HL-60 (cell line): Measurements from ENCODE around the gene USP47.

Experiments
- SPI1 ChIP-seq: IDR thresholded peaks from 2 replicates; pipeline ENCODE4 v1.6.1; 2012; ENCODE audit warnings: low read depth, mild to moderate bottlenecking, borderline replicate concordance
- TF ChIP-seq, protein P1 (sequence below): IDR thresholded peaks from one replicate; pipeline ENCODE4 v1.5.1; 2011; ENCODE audit warnings: low read length, control low read depth, inconsistent platforms; ENCODE audit not compliant: insufficient read depth

DNA sequence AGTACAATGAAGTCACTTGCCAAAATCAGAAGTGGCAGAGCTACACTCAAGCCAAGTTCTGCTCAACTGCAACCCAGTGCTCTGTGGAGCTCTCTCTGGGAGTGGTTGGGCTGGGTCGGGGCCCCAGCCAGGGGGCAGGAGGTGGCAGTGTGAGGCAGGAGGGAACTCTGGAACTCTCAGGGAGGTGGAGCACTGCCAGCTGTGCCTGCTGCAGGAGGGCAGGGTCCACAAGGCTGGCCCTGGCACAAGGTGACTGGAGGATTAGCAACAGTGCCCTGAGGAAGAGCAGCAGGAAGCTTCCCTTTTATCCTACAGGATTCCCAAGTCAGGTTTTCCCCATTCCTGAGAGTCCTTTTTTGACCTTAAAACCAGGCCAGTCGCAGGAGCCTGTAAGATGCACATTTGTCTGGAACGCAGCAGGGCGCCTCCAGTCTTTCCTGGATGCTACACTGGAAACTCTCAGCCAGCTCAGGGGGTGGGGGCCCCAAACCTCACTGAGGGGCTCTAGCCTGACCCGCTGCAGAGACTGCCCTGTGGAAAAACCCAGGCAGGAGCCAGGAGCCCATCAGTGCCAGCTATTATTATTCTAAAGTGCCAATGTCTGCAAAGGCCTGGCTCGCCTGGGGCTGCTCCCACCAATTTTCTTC lies 134.8 kb downstream of the USP47 start:
- TF ChIP-seq, protein P1, sequence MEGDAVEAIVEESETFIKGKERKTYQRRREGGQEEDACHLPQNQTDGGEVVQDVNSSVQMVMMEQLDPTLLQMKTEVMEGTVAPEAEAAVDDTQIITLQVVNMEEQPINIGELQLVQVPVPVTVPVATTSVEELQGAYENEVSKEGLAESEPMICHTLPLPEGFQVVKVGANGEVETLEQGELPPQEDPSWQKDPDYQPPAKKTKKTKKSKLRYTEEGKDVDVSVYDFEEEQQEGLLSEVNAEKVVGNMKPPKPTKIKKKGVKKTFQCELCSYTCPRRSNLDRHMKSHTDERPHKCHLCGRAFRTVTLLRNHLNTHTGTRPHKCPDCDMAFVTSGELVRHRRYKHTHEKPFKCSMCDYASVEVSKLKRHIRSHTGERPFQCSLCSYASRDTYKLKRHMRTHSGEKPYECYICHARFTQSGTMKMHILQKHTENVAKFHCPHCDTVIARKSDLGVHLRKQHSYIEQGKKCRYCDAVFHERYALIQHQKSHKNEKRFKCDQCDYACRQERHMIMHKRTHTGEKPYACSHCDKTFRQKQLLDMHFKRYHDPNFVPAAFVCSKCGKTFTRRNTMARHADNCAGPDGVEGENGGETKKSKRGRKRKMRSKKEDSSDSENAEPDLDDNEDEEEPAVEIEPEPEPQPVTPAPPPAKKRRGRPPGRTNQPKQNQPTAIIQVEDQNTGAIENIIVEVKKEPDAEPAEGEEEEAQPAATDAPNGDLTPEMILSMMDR = no peak
- no peak for TF ChIP-seq SPI1
